HepG2 (cell line): Measurements from ENCODE around the gene COL27A1. TPM values are rescaled to one million over a fixed set of nuclear protein-coding genes. Genes with fewer than 3 reads are reported as not detected.
A peak's percentile ranks its signal among the peaks of the same experiment; 100 is the strongest.
"Not testable (repeated sequence)": the region's sequence is repeated elsewhere in the genome, so short reads cannot be mapped to it uniquely, and the experiment has no call there.

Source experiments
- ATAC-seq: fragments of 200-7000 bp; cut with Tn5 transposase; 3 replicates; pipeline ENCODE4 v1.9.1; 2020; ENCODE audit warnings: mild to moderate bottlenecking, moderate library complexity
- BruUV-seq: library from RNA; stranded (reverse); fragments of 400-500 nt; replicated peaks from 2 replicates; lab custom pipeline; 2021; lab: Mats Ljungman, UMichigan
- CTCF ChIA-PET: fragments of 300-600 bp; formaldehyde crosslinking; extraction: SDS; loops from one replicate; lab custom pipeline; 2021; ENCODE audit warnings: low total read pairs, inconsistent platforms, low intra/inter-chr PET ratio; lab: Yijun Ruan, JAX
- POLR2A ChIA-PET: fragments of 350-600 bp; sonication (Branson Sonifier 250); formaldehyde crosslinking; loops from one replicate; lab custom pipeline; 2020; ENCODE audit warnings: antibody characterized with exemption, inconsistent platforms; lab: Yijun Ruan, JAX
- DNase-seq: peaks from one replicate; pipeline ENCODE4 v3.0.0-alpha.2; 2015; ENCODE audit warnings: low spot score
- FAIRE-seq: peaks from 3 replicates; lab custom pipeline; 2011; peaks lifted over from hg19 to GRCh38; lab: Jason Lieb, UNC
- H2AFZ ChIP-seq: one replicate; pipeline ENCODE4 v1.6.1; 2011; ENCODE audit warnings: low read length, inconsistent platforms
- H3K27ac ChIP-seq: fragments of 300-600 bp; 3 replicates; pipeline ENCODE4 v1.8.0; 2011; ENCODE audit warnings: mixed run types, mild to moderate bottlenecking, mixed read lengths, low read length, inconsistent platforms; ENCODE audit not compliant: insufficient read depth; ENCODE audit errors: extremely low read length
- H3K27me3 ChIP-seq, 2 experiments: fragments of 200-600 bp in 1 of 2; 2 replicates in 1 of 2; 3 replicates in 1 of 2; pipeline versions ENCODE4 v1.6.0 to v1.8.0; 2011; ENCODE audit warnings: low read length in 2 of 2, mild to moderate bottlenecking in 2 of 2, moderate library complexity in 2 of 2, inconsistent platforms in 1 of 2; ENCODE audit not compliant: insufficient read depth in 2 of 2, control insufficient read depth in 1 of 2
- H3K36me3 ChIP-seq, 2 experiments: fragments of 200-600 bp in 1 of 2; replicated peaks in 1 of 2; 2 replicates in 1 of 2; 3 replicates in 1 of 2; pipeline versions ENCODE4 v1.5.1 to v1.8.0; 2011; ENCODE audit warnings: low read length in 2 of 2, inconsistent platforms in 1 of 2; ENCODE audit not compliant: insufficient read depth in 2 of 2, control insufficient read depth in 1 of 2
- H3K4me1 ChIP-seq: 2 replicates; pipeline ENCODE4 v1.5.1; 2012; ENCODE audit warnings: low read length, inconsistent platforms; ENCODE audit not compliant: insufficient read depth
- H3K4me2 ChIP-seq: 2 replicates; pipeline ENCODE4 v1.6.0; 2011; ENCODE audit warnings: low read depth, low read length, inconsistent platforms
- H3K4me3 ChIP-seq, 3 experiments: fragments of 200-600 bp in 1 of 3; sonication (generic), shearing (Covaris generic) in 1 of 3; replicated peaks in 1 of 3; 2 replicates each; pipeline ENCODE4 v1.5.1; 2011 to 2016; ENCODE audit warnings: low read length in 3 of 3, inconsistent platforms in 2 of 3, low read depth in 2 of 3, mild to moderate bottlenecking in 2 of 3, control low read depth in 1 of 3, mixed read lengths in 1 of 3; ENCODE audit not compliant: insufficient read depth in 1 of 3
- H3K79me2 ChIP-seq: one replicate; pipeline ENCODE4 v1.6.1; 2011; ENCODE audit warnings: low read length, inconsistent platforms; ENCODE audit not compliant: insufficient read depth
- H3K9ac ChIP-seq: 2 replicates; pipeline ENCODE4 v1.6.0; 2011; ENCODE audit warnings: mild to moderate bottlenecking, low read depth, low read length, inconsistent platforms; ENCODE audit not compliant: insufficient read depth
- H3K9me3 ChIP-seq: 2 replicates; pipeline ENCODE4 v1.5.1; 2012; ENCODE audit warnings: mild to moderate bottlenecking, low read length
- H4K20me1 ChIP-seq: 2 replicates; pipeline ENCODE4 v1.6.0; 2011; ENCODE audit warnings: inconsistent platforms, mild to moderate bottlenecking, low read length, moderate library complexity; ENCODE audit not compliant: insufficient read depth
- DMAP1 ChIP-seq: IDR thresholded peaks from 2 replicates; pipeline ENCODE4 v1.6.1; 2016
- ELF3 ChIP-seq: IDR thresholded peaks from 2 replicates; pipeline ENCODE4 v1.6.1; 2016; ENCODE audit warnings: missing genetic modification reagents, missing compliant biosample characterization
- EP300 ChIP-seq, 3 experiments: sonication (generic) in 1 of 3; formaldehyde crosslinking in 1 of 3; IDR thresholded peaks; 2 replicates each; pipeline versions ENCODE4 v1.5.1 to v1.6.1; 2011 to 2020; ENCODE audit warnings: low read depth in 2 of 3, low read length in 2 of 3, borderline replicate concordance in 1 of 3, improper control_type of control experiment in 1 of 3, mild to moderate bottlenecking in 1 of 3, missing genetic modification reagents in 1 of 3, moderate library complexity in 1 of 3
- FOXA1 ChIP-seq, 2 experiments: fragments of 450-650 bp in 1 of 2; sonication (generic) in 1 of 2; formaldehyde crosslinking in 1 of 2; IDR thresholded peaks; 2 replicates each; pipeline versions ENCODE4 v1.4.0 to v1.6.1; 2016 to 2020; ENCODE audit warnings: missing genetic modification reagents in 1 of 2
- FOXA3 ChIP-seq: IDR thresholded peaks from 2 replicates; pipeline ENCODE4 v1.6.1; 2016; ENCODE audit warnings: missing genetic modification reagents, missing compliant biosample characterization
- FOXO1 ChIP-seq: sonication (generic); formaldehyde crosslinking; IDR thresholded peaks from 2 replicates; pipeline ENCODE4 v1.4.0; 2020; ENCODE audit warnings: missing genetic modification reagents
- FOXP1 ChIP-seq, 2 experiments: fragments of 450-650 bp in 1 of 2; IDR thresholded peaks; 2 replicates each; pipeline ENCODE4 v1.6.1; 2017 to 2018; ENCODE audit warnings: antibody characterized with exemption in 1 of 2
- GATAD2A ChIP-seq: IDR thresholded peaks from 2 replicates; pipeline ENCODE4 v1.6.1; 2016
- LCORL ChIP-seq, 2 experiments: fragments of 450-650 bp in 1 of 2; sonication (generic) in 1 of 2; formaldehyde crosslinking in 1 of 2; IDR thresholded peaks; 2 replicates each; pipeline versions ENCODE4 v1.5.0 to v1.6.1; 2017 to 2020; ENCODE audit warnings: antibody characterized with exemption in 1 of 2, missing genetic modification reagents in 1 of 2
- MED1 ChIP-seq: sonication (generic); formaldehyde crosslinking; IDR thresholded peaks from 2 replicates; pipeline ENCODE4 v1.4.0; 2020; ENCODE audit warnings: missing genetic modification reagents
- NCOA2 ChIP-seq: sonication (generic); formaldehyde crosslinking; IDR thresholded peaks from 2 replicates; pipeline ENCODE4 v1.8.0; 2022; ENCODE audit warnings: inconsistent platforms
- NR2F1 ChIP-seq, 2 experiments: fragments of 450-650 bp in 1 of 2; formaldehyde crosslinking in 1 of 2; IDR thresholded peaks; 2 replicates each; pipeline versions ENCODE4 v1.5.0 to v1.6.1; 2016 to 2020; ENCODE audit warnings: mild to moderate bottlenecking in 1 of 2, missing compliant biosample characterization in 1 of 2, missing genetic modification reagents in 1 of 2, moderate library complexity in 1 of 2
- SKI ChIP-seq: fragments of 450-650 bp; IDR thresholded peaks from one replicate; pipeline ENCODE4 v1.6.1; 2018; ENCODE audit warnings: mild to moderate bottlenecking; ENCODE audit not compliant: partially characterized antibody
- SRF ChIP-seq: IDR thresholded peaks from 2 replicates; pipeline ENCODE4 v1.6.1; 2011; ENCODE audit warnings: mild to moderate bottlenecking, low read depth, low read length, moderate library complexity
- WGBS: methylation state at CpG from one replicate; pipeline ENCODE4 v1.1.6; 2017; ENCODE audit warnings: low lambda C conversion rate; 5-methylcytosine and 5-hydroxymethylcytosine counted together
- in situ Hi-C: cut with HindIII; loops from 2 replicates; pipeline ENCODE4 v1.10.0; 2017; ENCODE audit warnings: low pct_unique_long_range_greater_than_20kb; ENCODE audit not compliant: extremely low pct_ligation_motif_present
- intact Hi-C: fragments of 100-400 bp; cut with micrococcal nuclease; formaldehyde crosslinking; loops from one replicate; pipeline ENCODE4 v1.10.0; 2022; ENCODE audit not compliant: unreplicated experiment
- polyA plus RNA-seq, 8 experiments: library from polyadenylated mRNA; depleted of rRNA in 3 of 8; stranded (reverse) in 7 of 8; unstranded in 1 of 8; fragments of >200 nt; fragmentation: Illumina TruSeq in 4 of 8; extraction: Trizol in 4 of 8; gene quantifications; 2 replicates each; pipeline versions ENCODE4 v1.2.1 to v1.2.3, GENCODE V29; 2011 to 2016; ENCODE audit warnings: low read depth in 4 of 8, missing spikeins in 1 of 8, mixed read lengths in 1 of 8; ENCODE audit not compliant: insufficient read depth in 1 of 8
- total RNA-seq, 5 experiments: library from RNA; depleted of rRNA; stranded (reverse); fragments of >200 nt; fragmentation: Illumina TruSeq; extraction: Trizol; gene quantifications; 2 replicates each; pipeline ENCODE4 v1.2.3, GENCODE V29; 2016; ENCODE audit warnings: low read depth in 1 of 5
- TF ChIP-seq, protein P1 (sequence below): sonication (generic); formaldehyde crosslinking; IDR thresholded peaks from 2 replicates; pipeline ENCODE4 v1.4.0; 2020; ENCODE audit warnings: missing genetic modification reagents
- TF ChIP-seq, protein P2 (sequence below): sonication (generic); formaldehyde crosslinking; IDR thresholded peaks from 2 replicates; pipeline ENCODE4 v1.5.1; 2020; ENCODE audit warnings: mild to moderate bottlenecking, missing genetic modification reagents, moderate library complexity

COL27A1 gene
- total and polyA plus RNA-seq, 2 of the 13 experiments (the other 11 are each of a cell fraction or from before 2014, with no cell fraction given): 71.3 to 89.1 TPM

DNA sequence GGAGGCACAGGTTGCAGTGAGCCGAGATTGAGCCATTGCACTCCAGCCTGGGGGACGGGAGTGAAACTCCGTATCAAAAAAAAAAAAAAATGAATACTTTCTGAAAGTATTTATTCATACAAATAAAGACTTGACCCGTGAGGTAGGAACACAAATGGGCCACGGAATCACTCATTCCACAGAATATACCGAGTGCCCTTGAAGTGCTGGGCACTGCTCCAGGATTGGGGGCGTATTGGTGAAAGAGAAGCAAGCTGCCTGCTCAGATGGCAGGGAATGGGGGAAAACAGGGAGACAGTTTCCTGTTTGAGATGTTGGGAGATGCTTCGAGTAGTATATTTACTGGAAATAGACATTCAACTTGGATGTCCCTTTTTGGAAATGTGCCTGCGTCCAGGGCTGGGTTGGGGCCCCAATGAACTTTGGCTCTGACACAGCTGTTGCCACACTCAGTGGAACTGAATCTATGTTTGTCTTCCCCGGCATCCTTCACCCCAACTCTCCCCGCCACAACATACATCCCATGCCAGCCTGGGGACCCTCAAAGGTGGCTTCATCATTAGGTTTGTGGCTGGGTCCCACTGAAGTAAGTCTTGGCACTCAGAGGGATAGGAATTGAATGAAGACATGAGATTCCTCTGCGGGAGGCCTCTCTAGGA lies 167.0 kb downstream of the COL27A1 start:
- not testable (repeated sequence) for FAIRE-seq; TF ChIP-seq EP300 (CRISPR knock-in tag; IDR thresholded peaks at IDR 0.05; ENCODE audit: borderline replicate concordance); LCORL (IDR thresholded peaks at IDR 0.05); FOXP1 (IDR thresholded peaks at IDR 0.05); FOXA1 (IDR thresholded peaks at IDR 0.05)
- peak; percentile 75 for ATAC-seq
- peak in 1 of 2 experiments; percentile 52; a peak in 1 of 4 replicates for TF ChIP-seq EP300 (IDR thresholded peaks at IDR 0.05; ENCODE audit: low read depth in 2 of 2, low read length in 2 of 2)
- peak; percentile 63 for TF ChIP-seq NCOA2 (CRISPR knock-in tag)
- TF ChIP-seq LCORL (CRISPR knock-in tag; IDR thresholded peaks at IDR 0.05): peak; percentile 74
- TF ChIP-seq, protein P1, sequence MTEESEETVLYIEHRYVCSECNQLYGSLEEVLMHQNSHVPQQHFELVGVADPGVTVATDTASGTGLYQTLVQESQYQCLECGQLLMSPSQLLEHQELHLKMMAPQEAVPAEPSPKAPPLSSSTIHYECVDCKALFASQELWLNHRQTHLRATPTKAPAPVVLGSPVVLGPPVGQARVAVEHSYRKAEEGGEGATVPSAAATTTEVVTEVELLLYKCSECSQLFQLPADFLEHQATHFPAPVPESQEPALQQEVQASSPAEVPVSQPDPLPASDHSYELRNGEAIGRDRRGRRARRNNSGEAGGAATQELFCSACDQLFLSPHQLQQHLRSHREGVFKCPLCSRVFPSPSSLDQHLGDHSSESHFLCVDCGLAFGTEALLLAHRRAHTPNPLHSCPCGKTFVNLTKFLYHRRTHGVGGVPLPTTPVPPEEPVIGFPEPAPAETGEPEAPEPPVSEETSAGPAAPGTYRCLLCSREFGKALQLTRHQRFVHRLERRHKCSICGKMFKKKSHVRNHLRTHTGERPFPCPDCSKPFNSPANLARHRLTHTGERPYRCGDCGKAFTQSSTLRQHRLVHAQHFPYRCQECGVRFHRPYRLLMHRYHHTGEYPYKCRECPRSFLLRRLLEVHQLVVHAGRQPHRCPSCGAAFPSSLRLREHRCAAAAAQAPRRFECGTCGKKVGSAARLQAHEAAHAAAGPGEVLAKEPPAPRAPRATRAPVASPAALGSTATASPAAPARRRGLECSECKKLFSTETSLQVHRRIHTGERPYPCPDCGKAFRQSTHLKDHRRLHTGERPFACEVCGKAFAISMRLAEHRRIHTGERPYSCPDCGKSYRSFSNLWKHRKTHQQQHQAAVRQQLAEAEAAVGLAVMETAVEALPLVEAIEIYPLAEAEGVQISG (CRISPR knock-in tag): peak; percentile 38; the same call in 1 of the 2 replicates
- peak; percentile 56; the same call in 1 of the 2 replicates for TF ChIP-seq MED1 (CRISPR knock-in tag)
- peak; percentile 44; the same call in 1 of the 2 replicates for TF ChIP-seq FOXP1 (CRISPR knock-in tag; IDR thresholded peaks at IDR 0.05)
- 0 out of 2 replicates have a peak, but pooled peaks have one; percentile 48 for TF ChIP-seq GATAD2A (CRISPR knock-in tag)
- 0 out of 2 replicates have a peak, but pooled peaks have one; percentile 44 for TF ChIP-seq SRF
- peak; percentile 55 for TF ChIP-seq SKI
- 0 out of 2 replicates have a peak, but pooled peaks have one; percentile 30 for TF ChIP-seq FOXO1 (CRISPR knock-in tag)
- peak; percentile 24; the same call in 1 of the 2 replicates for TF ChIP-seq DMAP1 (CRISPR knock-in tag)
- TF ChIP-seq, protein P2, sequence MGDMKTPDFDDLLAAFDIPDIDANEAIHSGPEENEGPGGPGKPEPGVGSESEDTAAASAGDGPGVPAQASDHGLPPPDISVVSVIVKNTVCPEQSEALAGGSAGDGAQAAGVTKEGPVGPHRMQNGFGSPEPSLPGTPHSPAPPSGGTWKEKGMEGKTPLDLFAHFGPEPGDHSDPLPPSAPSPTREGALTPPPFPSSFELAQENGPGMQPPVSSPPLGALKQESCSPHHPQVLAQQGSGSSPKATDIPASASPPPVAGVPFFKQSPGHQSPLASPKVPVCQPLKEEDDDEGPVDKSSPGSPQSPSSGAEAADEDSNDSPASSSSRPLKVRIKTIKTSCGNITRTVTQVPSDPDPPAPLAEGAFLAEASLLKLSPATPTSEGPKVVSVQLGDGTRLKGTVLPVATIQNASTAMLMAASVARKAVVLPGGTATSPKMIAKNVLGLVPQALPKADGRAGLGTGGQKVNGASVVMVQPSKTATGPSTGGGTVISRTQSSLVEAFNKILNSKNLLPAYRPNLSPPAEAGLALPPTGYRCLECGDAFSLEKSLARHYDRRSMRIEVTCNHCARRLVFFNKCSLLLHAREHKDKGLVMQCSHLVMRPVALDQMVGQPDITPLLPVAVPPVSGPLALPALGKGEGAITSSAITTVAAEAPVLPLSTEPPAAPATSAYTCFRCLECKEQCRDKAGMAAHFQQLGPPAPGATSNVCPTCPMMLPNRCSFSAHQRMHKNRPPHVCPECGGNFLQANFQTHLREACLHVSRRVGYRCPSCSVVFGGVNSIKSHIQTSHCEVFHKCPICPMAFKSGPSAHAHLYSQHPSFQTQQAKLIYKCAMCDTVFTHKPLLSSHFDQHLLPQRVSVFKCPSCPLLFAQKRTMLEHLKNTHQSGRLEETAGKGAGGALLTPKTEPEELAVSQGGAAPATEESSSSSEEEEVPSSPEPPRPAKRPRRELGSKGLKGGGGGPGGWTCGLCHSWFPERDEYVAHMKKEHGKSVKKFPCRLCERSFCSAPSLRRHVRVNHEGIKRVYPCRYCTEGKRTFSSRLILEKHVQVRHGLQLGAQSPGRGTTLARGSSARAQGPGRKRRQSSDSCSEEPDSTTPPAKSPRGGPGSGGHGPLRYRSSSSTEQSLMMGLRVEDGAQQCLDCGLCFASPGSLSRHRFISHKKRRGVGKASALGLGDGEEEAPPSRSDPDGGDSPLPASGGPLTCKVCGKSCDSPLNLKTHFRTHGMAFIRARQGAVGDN (CRISPR knock-in tag): 0 out of 2 replicates have a peak, but pooled peaks have one; percentile 37
- peak; percentile 51; the same call in 1 of the 2 replicates for TF ChIP-seq FOXA1 (CRISPR knock-in tag; IDR thresholded peaks at IDR 0.05)
- 0 out of 2 replicates have a peak, but pooled peaks have one; percentile 21 for TF ChIP-seq ELF3 (CRISPR knock-in tag)
- TF ChIP-seq FOXA3 (CRISPR knock-in tag): 0 out of 2 replicates have a peak, but pooled peaks have one; percentile 39
- TF ChIP-seq NR2F1 (CRISPR knock-in tag; IDR thresholded peaks at IDR 0.05): peak in 1 of 2 experiments; percentile 48; a peak in 1 of 4 replicates

More for the DNA sequence above, 167.0 kb downstream of the COL27A1 start:
- BruUV-seq: TSS peak; percentile 50
- Histone ChIP-seq H3K4me1 (peaks cover 49% of the 10 kb centered on the region), H3K79me2 (peaks cover 13% of the 10 kb centered on the region), H3K4me3 (peak overlapping the region in 1 of 3 experiments; percentile 57; a peak in 3 of 6 replicates), H3K9ac (peak overlapping the region; percentile 43), H3K4me2 (peak overlapping the region; percentile 75), H3K27ac (peak overlapping the region; percentile 86)
- H3K9me3 ChIP-seq, H3K36me3 ChIP-seq, H2AFZ ChIP-seq, intact Hi-C loops, H4K20me1 ChIP-seq, in situ Hi-C loops, H3K27me3 ChIP-seq, CTCF ChIA-PET: not testable (repeated sequence)
- WGBS: 15% methylated on average over 11 of the region's 12 CpGs
- DNase-seq: peak; percentile 76
- POLR2A ChIA-PET: interaction anchor here (0.7 to 1.9 kb wide), 4 partner anchors 8 to 240 kb away, joined by 3 to 4 read pairs (median 4); partner anchors contain the start of gene KIF12
